WTC11 (cell line): Measurements from ENCODE around the gene MYO5B. TPM values are rescaled to one million over a fixed set of nuclear protein-coding genes. Genes with fewer than 3 reads are reported as not detected.
"Not testable (repeated sequence)": the region's sequence is repeated elsewhere in the genome, so short reads cannot be mapped to it uniquely, and the experiment has no call there.

Experiments
- ATAC-seq: fragments of 200-7000 bp; cut with Tn5 transposase; 2 replicates; pipeline ENCODE4 v1.10.0; 2021; ENCODE audit warnings: mild to moderate bottlenecking, moderate library complexity
- CTCF ChIA-PET: fragments of 300-600 bp; sonication (Branson Sonifier 250); formaldehyde crosslinking; loops from one replicate; lab custom pipeline; 2021; ENCODE audit warnings: antibody characterized with exemption; lab: Charles Lee
- POLR2A ChIA-PET: fragments of 350-600 bp; sonication (Branson Sonifier 250); formaldehyde crosslinking; loops from one replicate; lab custom pipeline; 2021; ENCODE audit warnings: antibody characterized with exemption; lab: Charles Lee
- DNase-seq: peaks from one replicate; pipeline ENCODE4 v3.0.0; 2021; ENCODE audit warnings: low spot score
- H3K27ac Mint-ChIP-seq: 2 replicates; pipeline ENCODE4 v1.8.0; 2021; ENCODE audit warnings: mixed read lengths
- H3K27me3 Mint-ChIP-seq: 2 replicates; pipeline ENCODE4 v1.8.0; 2021; ENCODE audit warnings: low read depth, mild to moderate bottlenecking, moderate library complexity, mixed read lengths
- H3K36me3 Mint-ChIP-seq: 2 replicates; pipeline ENCODE4 v1.8.0; 2021; ENCODE audit warnings: mixed read lengths
- H3K4me1 Mint-ChIP-seq: 2 replicates; pipeline ENCODE4 v1.8.0; 2022; ENCODE audit warnings: mixed read lengths
- H3K4me3 Mint-ChIP-seq: 2 replicates; pipeline ENCODE4 v1.8.0; 2021; ENCODE audit warnings: mild to moderate bottlenecking, moderate library complexity, mixed read lengths
- H3K9me3 Mint-ChIP-seq: 2 replicates; pipeline ENCODE4 v1.8.0; 2021; ENCODE audit warnings: mixed read lengths
- ATF3 ChIP-seq: sonication (generic); formaldehyde crosslinking; conservative IDR thresholded peaks from 2 replicates; pipeline ENCODE4 v1.8.1; 2022; ENCODE audit warnings: mild to moderate bottlenecking, missing genetic modification reagents
- CREB1 ChIP-seq: sonication (generic); formaldehyde crosslinking; IDR thresholded peaks from 2 replicates; pipeline ENCODE4 v1.8.0; 2023; ENCODE audit warnings: mild to moderate bottlenecking, missing genetic modification reagents
- ERG ChIP-seq: fragments of 250-450 bp; sonication (Bioruptor Pico); IDR thresholded peaks from 2 replicates; pipeline ENCODE4 v1.8.0; 2021; ENCODE audit warnings: mild to moderate bottlenecking
- ETV6 ChIP-seq: sonication (generic); formaldehyde crosslinking; IDR thresholded peaks from 2 replicates; pipeline ENCODE4 v1.8.1; 2022; ENCODE audit warnings: mild to moderate bottlenecking, missing genetic modification reagents
- FOXP4 ChIP-seq: sonication (generic); formaldehyde crosslinking; IDR thresholded peaks from 2 replicates; pipeline ENCODE4 v1.8.0; 2022; ENCODE audit warnings: mild to moderate bottlenecking, missing genetic modification reagents
- GRHL2 ChIP-seq: fragments of 250-450 bp; sonication (Bioruptor Pico); IDR thresholded peaks from 2 replicates; pipeline ENCODE4 v1.8.0; 2022; ENCODE audit warnings: mild to moderate bottlenecking, moderate library complexity; ENCODE audit not compliant: insufficient replicate concordance, severe bottlenecking
- GTF2I ChIP-seq: fragments of 250-450 bp; sonication (Bioruptor Pico); conservative IDR thresholded peaks from 2 replicates; pipeline ENCODE4 v1.4.0; 2021; ENCODE audit warnings: mild to moderate bottlenecking
- IRF2 ChIP-seq: sonication (generic); formaldehyde crosslinking; IDR thresholded peaks from 2 replicates; pipeline ENCODE4 v1.8.0; 2022; ENCODE audit warnings: low read depth, missing genetic modification reagents, borderline replicate concordance
- MAX ChIP-seq: sonication (generic); formaldehyde crosslinking; IDR thresholded peaks from 2 replicates; pipeline ENCODE4 v1.8.0; 2022; ENCODE audit warnings: mild to moderate bottlenecking, missing genetic modification reagents
- MYBL2 ChIP-seq: sonication (generic); formaldehyde crosslinking; IDR thresholded peaks from 2 replicates; pipeline ENCODE4 v1.8.1; 2023; ENCODE audit warnings: mild to moderate bottlenecking, moderate library complexity, missing genetic modification reagents
- NFYB ChIP-seq: sonication (generic); formaldehyde crosslinking; conservative IDR thresholded peaks from 2 replicates; pipeline ENCODE4 v1.8.0; 2022; ENCODE audit warnings: low read depth, missing genetic modification reagents
- PRRX2 ChIP-seq: fragments of 250-450 bp; sonication (Bioruptor Pico); IDR thresholded peaks from 2 replicates; pipeline ENCODE4 v1.8.0; 2021; ENCODE audit warnings: mild to moderate bottlenecking
- SOX15 ChIP-seq: fragments of 250-450 bp; sonication (Bioruptor Pico); IDR thresholded peaks from 2 replicates; pipeline ENCODE4 v1.9.0; 2021; ENCODE audit warnings: mild to moderate bottlenecking
- STAT6 ChIP-seq: sonication (generic); formaldehyde crosslinking; conservative IDR thresholded peaks from 2 replicates; pipeline ENCODE4 v1.8.1; 2023; ENCODE audit warnings: mild to moderate bottlenecking, low read depth, missing genetic modification reagents, moderate library complexity
- ZBTB43 ChIP-seq: sonication (generic); formaldehyde crosslinking; IDR thresholded peaks from 2 replicates; pipeline ENCODE4 v1.8.1; 2023; ENCODE audit warnings: mild to moderate bottlenecking, missing genetic modification reagents
- ZNF396 ChIP-seq: fragments of 250-450 bp; sonication (Bioruptor Pico); IDR thresholded peaks from 2 replicates; pipeline ENCODE4 v1.8.0; 2021; ENCODE audit warnings: mild to moderate bottlenecking, moderate library complexity, borderline replicate concordance
- ZNF512 ChIP-seq: sonication (generic); formaldehyde crosslinking; IDR thresholded peaks from 2 replicates; pipeline ENCODE4 v1.8.1; 2022; ENCODE audit warnings: missing genetic modification reagents, borderline replicate concordance
- total RNA-seq: library from RNA; stranded (reverse); gene quantifications from 3 replicates; pipeline ENCODE4 v1.2.3, GENCODE V29; 2021

Gene MYO5B
- total RNA-seq, 1 experiment from 2014 or later: 8.7 TPM

- CTCF ChIA-PET: interaction anchor here (0.7 kb wide), 1 partner anchor 21 kb away, joined by 3 read pairs; no protein-coding TSS in a partner anchor
- DNase-seq (no peak), ATAC-seq (no peak)
- Mint-ChIP-seq H3K27ac (no peak overlapping the region), H3K4me3 (no peak overlapping the region), H3K9me3 (no peaks in the 10 kb centered on the region), H3K4me1 (no peaks in the 10 kb centered on the region), H3K36me3 (no peaks in the 10 kb centered on the region), H3K27me3 (no peaks in the 10 kb centered on the region)
- no peak for TF ChIP-seq FOXP4 (CRISPR knock-in tag)
- TF ChIP-seq NFYB (CRISPR knock-in tag): no peak
- no peak for TF ChIP-seq STAT6 (CRISPR knock-in tag)
- TF ChIP-seq CREB1: no peak
- TF ChIP-seq ZNF512 (CRISPR knock-in tag): no peak
- TF ChIP-seq ATF3 (CRISPR knock-in tag): no peak
- no peak for TF ChIP-seq MAX (CRISPR knock-in tag)
- no peak for TF ChIP-seq SOX15
- no peak for TF ChIP-seq GRHL2 (CRISPR knock-in tag)
- TF ChIP-seq ETV6 (CRISPR knock-in tag): no peak
- no peak for TF ChIP-seq IRF2 (CRISPR knock-in tag)
- TF ChIP-seq MYBL2 (CRISPR knock-in tag): no peak
- TF ChIP-seq ERG (CRISPR knock-in tag): no peak
- no peak for TF ChIP-seq PRRX2 (CRISPR knock-in tag)
- no peak for TF ChIP-seq ZBTB43 (CRISPR knock-in tag)
- TF ChIP-seq GTF2I: no peak
- TF ChIP-seq ZNF396 (CRISPR knock-in tag): no peak
- POLR2A ChIA-PET: no interaction called here
Observed at GRCh38 chr18:49837889-49838288, 357.1 kb downstream of the MYO5B start.

GRCh38 chr18:49837316-49837835 lies 357.6 kb downstream of the MYO5B start:
- DNase-seq, H3K4me3 Mint-ChIP-seq, POLR2A ChIA-PET, H3K36me3 Mint-ChIP-seq, H3K27ac Mint-ChIP-seq, H3K9me3 Mint-ChIP-seq, H3K4me1 Mint-ChIP-seq, H3K27me3 Mint-ChIP-seq, ATAC-seq: not testable (repeated sequence)
- CTCF ChIA-PET: interaction anchor here (0.6 kb wide), 1 partner anchor 21 kb away, joined by 3 read pairs; no protein-coding TSS in a partner anchor
